Transverse colon (tissue), 4 donors: Measurements from ENCODE around the gene DES. TPM values are rescaled to one million over a fixed set of nuclear protein-coding genes. Genes with fewer than 3 reads are reported as not detected.
A peak's percentile ranks its signal among the peaks of the same experiment; 100 is the strongest.

Experiments
- DNase-seq: peaks from one replicate; pipeline ENCODE4 v3.0.0-alpha.2; 2019
- H3K27ac ChIP-seq, 4 donors: fragments of 200-600 bp; sonication (generic); 2 replicates each; pipeline ENCODE4 v1.5.1; 2016 to 2018; ENCODE audit warnings: inconsistent platforms in 4 of 4
- H3K27me3 ChIP-seq: fragments of 200-600 bp; sonication (generic); 2 replicates; pipeline ENCODE4 v1.5.1; 2017; ENCODE audit warnings: inconsistent platforms
- H3K36me3 ChIP-seq, 4 donors: fragments of 200-600 bp; sonication (generic); 2 replicates each; pipeline ENCODE4 v1.5.1; 2017 to 2019; ENCODE audit warnings: inconsistent platforms in 4 of 4
- H3K4me1 ChIP-seq, 4 donors: fragments of 200-600 bp; sonication (generic); 2 replicates each; pipeline ENCODE4 v1.5.1; 2017 to 2020; ENCODE audit warnings: inconsistent platforms in 4 of 4
- H3K4me3 ChIP-seq, 4 donors: fragments of 200-600 bp; sonication (generic); 1 replicate in 1 of 4; 2 replicates in 3 of 4; pipeline versions ENCODE4 v1.5.1 to v1.6.1; 2017 to 2019; ENCODE audit warnings: inconsistent platforms in 4 of 4
- H3K9me3 ChIP-seq, 2 donors: fragments of 200-600 bp; sonication (generic); 2 replicates each; pipeline ENCODE4 v1.5.1; 2017 to 2019; ENCODE audit warnings: inconsistent platforms in 2 of 2
- CTCF ChIP-seq, 5 experiments: fragments of 200-600 bp in 3 of 5; fragments of 450-650 bp in 2 of 5; sonication (generic) in 3 of 5; IDR thresholded peaks; 1 replicate in 2 of 5; 2 replicates in 3 of 5; pipeline ENCODE4 v1.5.1; 2016 to 2017; ENCODE audit warnings: antibody characterized with exemption in 5 of 5, inconsistent platforms in 3 of 5, mild to moderate bottlenecking in 2 of 5, moderate library complexity in 1 of 5
- EP300 ChIP-seq: sonication (generic); formaldehyde crosslinking; IDR thresholded peaks from one replicate; pipeline ENCODE4 v1.6.1; 2017; ENCODE audit warnings: antibody characterized with exemption, low read depth
- POLR2A ChIP-seq: fragments of 450-650 bp; IDR thresholded peaks from one replicate; pipeline ENCODE4 v1.6.1; 2016; ENCODE audit warnings: antibody characterized with exemption, mild to moderate bottlenecking, moderate library complexity
- POLR2AphosphoS5 ChIP-seq, 3 donors: sonication (generic); formaldehyde crosslinking; IDR thresholded peaks; one replicate each; pipeline ENCODE4 v1.6.1; 2016; ENCODE audit warnings: antibody characterized with exemption in 3 of 3
- WGBS, 2 donors: methylation state at CpG; one replicate each; pipeline ENCODE4 v1.1.5; 2018; ENCODE audit warnings: low coverage in 1 of 2; 5-methylcytosine and 5-hydroxymethylcytosine counted together
- in situ Hi-C, 4 donors: fragments of 200-750 bp; cut with MboI; loops; one replicate each; pipeline versions ENCODE4 v1.15.0 to v1.15.1; 2017; ENCODE audit warnings: low sequenced_read_pairs in 3 of 4, low pct_ligation_motif_present in 1 of 4, low pct_unique_long_range_greater_than_20kb in 1 of 4
- intact Hi-C: fragments of 100-400 bp; cut with DNase I; formaldehyde crosslinking; loops from one replicate; pipeline ENCODE4 v1.15.1; 2023; ENCODE audit warnings: low total_unique reads
- total RNA-seq, 4 donors: library from RNA; depleted of rRNA; stranded (reverse); fragments of >200 nt; gene quantifications; one replicate each; pipeline ENCODE4 v1.1.0, GENCODE V29; 2016

DES gene
- total RNA-seq, 4 donors from 2014 or later, result 1,000 to 12,373 (median 1,519) TPM

DNA sequence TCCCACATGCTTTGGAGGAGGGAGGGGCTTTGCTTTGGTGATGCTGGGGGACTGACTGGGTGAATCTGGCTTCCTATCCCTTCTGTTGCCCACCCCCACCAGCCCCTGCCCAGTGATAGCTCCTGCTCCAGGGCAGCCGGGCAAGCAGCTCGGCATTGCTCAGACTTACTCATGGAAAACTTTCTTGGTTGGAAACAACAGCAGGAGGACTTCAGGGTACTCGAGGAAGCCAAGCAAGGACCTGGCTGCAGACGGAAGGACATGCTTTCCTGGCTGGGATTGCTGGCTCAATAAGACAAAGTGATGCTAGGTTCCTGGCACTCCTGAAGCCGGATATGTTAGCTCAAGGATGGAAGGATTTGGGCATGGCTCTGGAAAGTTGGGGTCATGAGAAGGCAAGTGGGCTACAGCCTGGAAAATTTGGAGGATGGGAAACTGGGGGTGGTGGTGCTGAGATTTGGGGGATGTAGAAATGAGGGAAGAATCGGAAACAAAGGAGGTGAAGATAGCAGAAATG, 19.6 kb downstream of the DES start:
- H3K36me3 ChIP-seq, result no peaks in the 10 kb centered on the region
- peaks cover 6 to 30% (median 18%) of the 10 kb centered on the region in 4 donors for H3K4me1 ChIP-seq
- no peaks in the 10 kb centered on the region for H3K9me3 ChIP-seq
- in situ Hi-C loops (no loop called here), intact Hi-C loops (no loop called here)
- H3K27me3 ChIP-seq, result peaks cover 77% of the 10 kb centered on the region
- peak overlapping the region; percentile 84 to 96 (median 85) for H3K27ac ChIP-seq
- no peak overlapping the region for H3K4me3 ChIP-seq
- WGBS, 2 donors, result 67 to 93% methylated on average over 2 to 6 of the region's 6 CpGs
- TF ChIP-seq POLR2AphosphoS5 (IDR thresholded peaks at IDR 0.05) (no peak), EP300 (no peak), CTCF (IDR thresholded peaks at IDR 0.05) (no peak)
- no peak for DNase-seq

DNA sequence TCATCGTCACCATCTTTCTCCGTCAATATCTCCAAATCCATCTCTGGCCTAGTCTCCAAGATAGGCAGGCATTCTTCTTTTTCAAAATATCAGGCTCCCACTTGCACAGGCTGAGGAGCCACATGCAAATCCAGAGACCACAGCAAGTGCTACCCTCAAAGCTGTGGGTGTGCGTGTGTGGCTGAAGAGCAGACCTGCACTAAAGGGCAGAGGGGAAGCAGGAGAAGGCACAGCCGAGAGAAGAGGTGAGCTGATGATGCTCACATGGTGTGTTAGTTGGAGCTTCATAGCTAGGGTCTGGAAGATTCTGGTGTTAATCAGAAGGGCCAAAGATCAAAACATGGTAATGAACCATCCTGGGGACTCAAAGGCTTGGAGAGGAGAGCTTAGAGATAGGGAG, 20.3 kb downstream of the DES start:
- no peak overlapping the region for H3K4me3 ChIP-seq
- H3K36me3 ChIP-seq, result no peaks in the 10 kb centered on the region
- peaks cover 6 to 30% (median 18%) of the 10 kb centered on the region in 4 donors for H3K4me1 ChIP-seq
- intact Hi-C loops (no loop called here), in situ Hi-C loops (no loop called here)
- DNase-seq, result no peak
- peaks cover 82% of the 10 kb centered on the region for H3K27me3 ChIP-seq
- no peaks in the 10 kb centered on the region for H3K9me3 ChIP-seq
- TF ChIP-seq POLR2AphosphoS5 (IDR thresholded peaks at IDR 0.05) (no peak), POLR2A (no peak), CTCF (IDR thresholded peaks at IDR 0.05) (no peak), EP300 (no peak)
- 83% methylated on average over 4 of the region's 4 CpGs; no CpG with 5 or more reads in 1 of the 2 donors for WGBS, 2 donors
- peak overlapping the region; percentile 83 to 96 (median 85) for H3K27ac ChIP-seq

GRCh38 chr2:219439506-219439905, 21.3 kb downstream of the DES start:
- Histone ChIP-seq H3K4me1 (peaks cover 6 to 29% (median 17%) of the 10 kb centered on the region in 4 donors), H3K4me3 (no peak overlapping the region), H3K9me3 (no peaks in the 10 kb centered on the region), H3K36me3 (no peaks in the 10 kb centered on the region), H3K27ac (peak overlapping the region; percentile 83 to 96 (median 85)), H3K27me3 (peaks cover 81% of the 10 kb centered on the region)
- in situ Hi-C loops (no loop called here), intact Hi-C loops (no loop called here)
- TF ChIP-seq CTCF (IDR thresholded peaks at IDR 0.05) (no peak), POLR2AphosphoS5 (IDR thresholded peaks at IDR 0.05) (no peak), EP300 (no peak), POLR2A (no peak)
- 68% methylated on average over 6 of the region's 6 CpGs; no CpG with 5 or more reads in 1 of the 2 donors for WGBS, 2 donors
- DNase-seq, result no peak

- DNase-seq, result no peak
- Histone ChIP-seq H3K4me3 (no peak overlapping the region), H3K36me3 (no peaks in the 10 kb centered on the region), H3K27ac (peak overlapping the region; percentile 83 to 96 (median 85)), H3K27me3 (peaks cover 72% of the 10 kb centered on the region), H3K4me1 (peaks cover 0 to 18% (median 9%) of the 10 kb centered on the region in 4 donors), H3K9me3 (no peaks in the 10 kb centered on the region)
- WGBS, 2 donors, result 50 to 61% methylated on average over 6 of the region's 6 CpGs
- intact Hi-C loops, result no loop called here
- TF ChIP-seq POLR2AphosphoS5 (IDR thresholded peaks at IDR 0.05) (no peak), CTCF (IDR thresholded peaks at IDR 0.05) (no peak), POLR2A (no peak), EP300 (no peak)
- in situ Hi-C loops, result no loop called here
Measured at GRCh38 chr2:219440388-219441256, 22.4 kb downstream of the DES start.
